Erythroblast (primary cell): ENCODE measurements around the gene RMND1.
"Not testable (repeated sequence)": the region's sequence is repeated elsewhere in the genome, so short reads cannot be mapped to it uniquely, and the experiment has no call there.

Experiments used
- DNase-seq, 2 experiments: peaks; one replicate each; lab custom pipeline; 2025; lab: John Stamatoyannopoulos, UW
- GATA1 ChIP-seq: IDR thresholded peaks from 2 replicates; pipeline ENCODE4 v1.6.1; 2011; ENCODE audit warnings: low read depth, mild to moderate bottlenecking, control low read depth, low read length, moderate library complexity
- POLR2A ChIP-seq: IDR thresholded peaks from 2 replicates; pipeline ENCODE4 v1.6.1; 2011; ENCODE audit warnings: mild to moderate bottlenecking, low read length

Gene RMND1

GRCh38 chr6:151390851-151391470, 61.0 kb downstream of the RMND1 start:
- peak; percentile 89 to 92 for DNase-seq
- no peak for TF ChIP-seq POLR2A

DNA sequence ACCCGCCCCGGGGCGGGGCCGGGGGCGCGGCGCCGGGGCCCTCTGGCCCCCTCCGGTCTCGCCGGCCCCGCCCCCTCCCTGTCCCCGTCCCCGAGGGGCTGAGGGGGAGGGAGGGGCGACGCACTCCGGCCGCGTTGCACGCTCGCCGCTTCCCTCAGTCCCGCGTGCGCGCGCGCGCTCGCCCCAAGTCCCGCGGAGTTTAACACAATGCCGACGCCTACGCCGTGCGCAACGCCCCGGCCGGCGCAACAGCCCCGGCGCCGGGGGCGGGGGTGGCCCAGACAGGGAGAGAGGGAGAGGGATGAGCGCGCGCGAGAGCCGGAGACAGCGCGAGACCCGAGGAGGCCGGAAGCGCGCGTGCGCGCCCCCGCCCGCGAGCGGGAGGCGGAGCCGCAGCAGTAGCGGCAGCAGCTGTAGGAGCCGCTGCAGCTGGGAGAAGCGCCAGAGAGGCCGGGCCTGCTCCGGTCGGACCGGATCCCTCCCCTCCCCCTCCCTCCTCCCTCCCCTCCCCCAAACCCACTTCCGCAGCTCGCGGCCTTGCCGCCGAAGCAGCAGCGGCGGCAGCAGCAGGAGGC, 61.6 kb downstream of the RMND1 start:
- DNase-seq, result peak; percentile 98 to 99
- no peak for TF ChIP-seq GATA1
- TF ChIP-seq POLR2A, result peak; percentile 54

- DNase-seq, result no peak
- TF ChIP-seq POLR2A (peak; percentile 88), GATA1 (no peak)
Measured at GRCh38 chr6:151389618-151390275, 62.2 kb downstream of the RMND1 start.

GRCh38 chr6:151388997-151389617, 62.8 kb downstream of the RMND1 start:
- TF ChIP-seq GATA1 (no peak), POLR2A (no peak)
- DNase-seq, result peak; percentile 60 to 67

DNA sequence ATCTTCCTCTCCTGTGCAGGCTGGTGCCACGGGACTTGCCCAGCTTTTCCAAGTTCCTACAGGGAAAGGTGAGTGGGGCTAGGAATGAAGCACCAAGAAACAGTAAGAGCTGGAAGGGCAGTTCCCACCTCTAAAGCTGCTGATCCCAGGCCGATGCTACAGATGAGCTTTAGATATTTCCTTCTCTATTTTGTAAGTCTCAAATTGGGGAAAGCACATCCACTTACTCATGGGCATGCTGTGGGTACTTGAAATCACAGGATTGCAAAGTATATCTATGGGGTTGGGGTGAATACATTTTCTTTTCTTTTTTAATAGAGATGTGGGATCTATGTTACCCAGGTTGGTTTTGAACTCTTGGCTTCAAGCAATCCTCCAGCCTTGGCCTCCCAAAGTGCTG, 63.7 kb downstream of the RMND1 start:
- DNase-seq, result no peak
- TF ChIP-seq POLR2A (no peak), GATA1 (no peak)

- DNase-seq, result no peak
- TF ChIP-seq POLR2A (no peak), GATA1 (no peak)
Measured at GRCh38 chr6:151387175-151387970, 64.6 kb downstream of the RMND1 start.

DNA sequence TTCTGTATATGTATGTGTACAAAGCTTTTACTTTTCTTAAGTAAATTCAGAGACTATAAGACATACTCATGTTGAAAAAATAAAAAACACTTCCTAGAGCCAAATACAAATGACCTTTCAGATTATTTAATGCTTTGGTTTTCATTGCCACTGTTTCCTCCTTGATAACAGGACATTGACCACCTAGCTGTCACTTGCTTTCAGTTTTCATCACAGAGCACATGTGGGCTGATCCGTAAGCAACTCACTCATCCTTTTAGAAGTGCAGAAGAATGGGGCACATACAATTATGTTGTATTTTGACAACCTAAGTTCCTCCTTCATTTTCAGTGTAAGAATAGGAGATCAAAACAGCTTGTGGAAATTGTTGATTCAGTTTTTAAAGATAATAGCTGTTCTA, 66.7 kb downstream of the RMND1 start:
- peak; percentile 18 to 32 for DNase-seq
- TF ChIP-seq GATA1 (no peak), POLR2A (no peak)

DNA sequence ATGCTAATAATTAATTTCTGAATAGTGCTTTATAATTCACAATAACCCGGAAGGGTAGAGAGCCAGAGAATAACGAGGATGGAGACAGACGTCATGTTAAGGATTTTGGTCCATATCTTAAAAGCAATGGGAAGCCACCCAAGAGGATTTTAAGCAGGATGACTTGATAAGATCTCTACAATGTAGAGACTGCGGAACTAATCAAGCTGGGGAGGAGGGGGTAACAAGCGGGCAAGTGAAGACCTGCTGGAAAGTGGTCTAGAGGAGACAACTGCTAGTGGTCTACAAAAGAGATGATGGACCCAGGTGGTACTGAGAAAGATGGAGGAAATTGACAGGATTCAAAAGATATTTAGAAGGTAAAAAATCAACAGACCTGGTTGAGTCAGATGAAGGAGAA, 67.8 kb downstream of the RMND1 start:
- TF ChIP-seq POLR2A, result no peak
- TF ChIP-seq GATA1, result no peak
- no peak for DNase-seq

DNA sequence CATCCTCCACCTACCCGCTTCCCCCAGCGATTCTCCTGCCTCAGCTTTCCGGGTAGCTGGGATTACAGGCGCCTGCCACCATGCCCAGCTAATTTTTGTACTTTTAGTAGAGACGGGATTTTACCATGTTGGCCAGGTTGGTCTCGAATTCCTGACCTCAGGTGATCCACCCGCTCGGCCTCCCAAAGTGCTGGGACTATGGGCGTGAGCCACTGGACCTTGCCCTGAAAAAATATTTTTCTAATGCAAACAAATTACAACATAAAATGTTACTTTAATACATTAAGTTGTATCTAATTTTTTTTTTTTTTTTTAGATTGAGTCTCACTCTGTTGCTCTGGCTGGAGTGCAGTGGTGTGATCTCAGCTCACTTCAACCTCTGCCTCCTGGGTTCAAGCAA, 69.3 kb downstream of the RMND1 start:
- DNase-seq, result not testable (repeated sequence)

GRCh38 chr6:151381722-151382121, 70.2 kb downstream of the RMND1 start:
- TF ChIP-seq GATA1, result no peak
- TF ChIP-seq POLR2A, result no peak
- no peak for DNase-seq

DNA sequence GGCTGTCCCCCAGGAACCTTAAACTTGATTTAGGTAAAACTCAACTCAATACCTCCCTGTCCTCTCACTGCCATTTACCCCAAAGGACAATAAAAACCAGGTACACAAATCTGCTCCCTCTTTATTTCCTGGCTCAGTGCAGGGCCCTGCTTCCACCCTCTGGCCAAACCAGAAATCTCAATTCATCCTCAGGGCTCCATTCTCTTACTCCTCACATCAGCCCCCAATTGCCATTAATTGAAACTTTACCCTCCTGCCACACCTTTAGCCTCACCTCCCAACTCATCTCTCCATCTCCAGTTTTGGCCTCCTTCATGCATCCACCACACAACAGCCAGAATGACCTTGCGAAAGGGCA, 71.1 kb downstream of the RMND1 start:
- TF ChIP-seq GATA1 (no peak), POLR2A (no peak)
- DNase-seq, result no peak

DNA sequence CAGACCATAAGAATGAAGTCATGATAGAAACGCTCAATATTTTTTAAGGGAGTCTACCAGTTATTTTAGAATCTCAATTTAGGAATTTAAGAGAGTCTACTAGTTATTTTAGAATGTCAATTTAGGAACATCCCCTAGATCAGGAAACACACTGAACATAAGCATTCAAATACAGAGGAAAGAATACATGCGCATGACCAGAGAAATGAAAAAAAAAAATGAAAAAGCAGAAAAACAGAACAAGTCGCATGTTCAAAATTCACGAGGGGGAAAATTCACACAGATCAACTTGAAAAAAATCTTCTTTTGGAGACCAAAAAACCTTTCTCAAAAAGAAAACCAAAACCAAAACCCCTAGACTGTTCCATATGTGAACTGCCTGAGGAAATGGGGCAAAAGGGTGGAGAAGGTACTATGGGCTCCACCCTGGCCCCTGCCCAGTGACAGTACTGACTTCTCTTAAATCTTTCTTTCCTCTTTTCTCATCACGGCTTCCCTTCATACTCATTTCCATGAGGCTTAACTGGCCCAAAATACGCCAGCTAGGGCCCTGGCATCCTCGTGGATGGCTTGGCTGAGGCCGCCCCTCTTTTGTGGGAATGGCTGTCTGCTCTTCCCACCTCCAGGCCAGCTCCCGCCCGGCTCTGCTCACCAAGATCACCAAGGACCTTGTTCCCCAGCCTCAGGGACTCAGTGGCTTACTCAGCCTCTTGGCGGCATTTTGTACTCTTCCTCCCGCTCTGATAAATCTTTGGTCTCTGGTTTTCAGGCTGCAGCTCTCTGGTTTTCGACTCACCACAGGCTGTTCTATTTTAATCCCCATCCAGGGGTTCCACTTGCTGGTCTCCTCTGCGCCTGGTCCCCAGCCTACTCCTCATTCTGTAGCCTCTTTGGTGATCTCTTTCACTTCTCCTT, 71.7 kb downstream of the RMND1 start:
- TF ChIP-seq POLR2A, result no peak
- TF ChIP-seq GATA1, result no peak
- peak; percentile 13 to 55 for DNase-seq

GRCh38 chr6:151377095-151377494, 74.8 kb downstream of the RMND1 start:
- DNase-seq, result no peak

More at GRCh38 chr6:151377095-151377494, 74.8 kb downstream of the RMND1 start:
- TF ChIP-seq POLR2A, result no peak
- TF ChIP-seq GATA1, result no peak
